ENCODE data around the gene SORCS1. TPM values are rescaled to one million over a fixed set of nuclear protein-coding genes. Genes with fewer than 3 reads are reported as not detected.

SORCS1 gene
- total and polyA plus RNA-seq, 2 of the 8 experiments (the other 6 are each of a cell fraction or from before 2014, with no cell fraction given): 4.1 to 4.6 TPM

GRCh38 chr10:107011992-107012391, 152.5 kb downstream of the SORCS1 start (continued):
- TF ChIP-seq, protein P1, sequence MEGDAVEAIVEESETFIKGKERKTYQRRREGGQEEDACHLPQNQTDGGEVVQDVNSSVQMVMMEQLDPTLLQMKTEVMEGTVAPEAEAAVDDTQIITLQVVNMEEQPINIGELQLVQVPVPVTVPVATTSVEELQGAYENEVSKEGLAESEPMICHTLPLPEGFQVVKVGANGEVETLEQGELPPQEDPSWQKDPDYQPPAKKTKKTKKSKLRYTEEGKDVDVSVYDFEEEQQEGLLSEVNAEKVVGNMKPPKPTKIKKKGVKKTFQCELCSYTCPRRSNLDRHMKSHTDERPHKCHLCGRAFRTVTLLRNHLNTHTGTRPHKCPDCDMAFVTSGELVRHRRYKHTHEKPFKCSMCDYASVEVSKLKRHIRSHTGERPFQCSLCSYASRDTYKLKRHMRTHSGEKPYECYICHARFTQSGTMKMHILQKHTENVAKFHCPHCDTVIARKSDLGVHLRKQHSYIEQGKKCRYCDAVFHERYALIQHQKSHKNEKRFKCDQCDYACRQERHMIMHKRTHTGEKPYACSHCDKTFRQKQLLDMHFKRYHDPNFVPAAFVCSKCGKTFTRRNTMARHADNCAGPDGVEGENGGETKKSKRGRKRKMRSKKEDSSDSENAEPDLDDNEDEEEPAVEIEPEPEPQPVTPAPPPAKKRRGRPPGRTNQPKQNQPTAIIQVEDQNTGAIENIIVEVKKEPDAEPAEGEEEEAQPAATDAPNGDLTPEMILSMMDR (IDR thresholded peaks at IDR 0.05; ENCODE audit: control extremely low read depth in 1 of 3, insufficient read depth in 1 of 3, low read depth in 1 of 3, low read length in 3 of 3): no peak
- TF ChIP-seq MAX (IDR thresholded peaks at IDR 0.05): no peak
- no peak for TF ChIP-seq ASH2L (IDR thresholded peaks at IDR 0.05; ENCODE audit: low read length)
- no peak for TF ChIP-seq FOSL1 (IDR thresholded peaks at IDR 0.05; ENCODE audit: insufficient read depth, low read depth, low read length)
- no peak for TF ChIP-seq SRF (IDR thresholded peaks at IDR 0.05; ENCODE audit: low read depth, low read length)
